HepG2 (cell line): ENCODE measurements around the gene NOXA1. TPM values are rescaled to one million over a fixed set of nuclear protein-coding genes. Genes with fewer than 3 reads are reported as not detected.

Experiments
- FOXJ3 ChIP-seq: sonication (generic); formaldehyde crosslinking; IDR thresholded peaks from 2 replicates; pipeline ENCODE4 v1.4.0; 2020; ENCODE audit warnings: missing genetic modification reagents, mild to moderate bottlenecking, borderline replicate concordance
- FOXP4 ChIP-seq: sonication (generic); formaldehyde crosslinking; IDR thresholded peaks from 2 replicates; pipeline ENCODE4 v1.4.0; 2020; ENCODE audit warnings: missing genetic modification reagents
- HMGXB4 ChIP-seq, 2 experiments: sonication (generic) in 1 of 2; formaldehyde crosslinking in 1 of 2; IDR thresholded peaks; 2 replicates each; pipeline versions ENCODE4 v1.4.0 to v1.6.1; 2018 to 2020; ENCODE audit warnings: missing genetic modification reagents in 2 of 2, borderline replicate concordance in 1 of 2, low read depth in 1 of 2, mild to moderate bottlenecking in 1 of 2, missing biosample characterization in 1 of 2
- HNF1A ChIP-seq, 2 experiments: sonication (generic) in 1 of 2; formaldehyde crosslinking in 1 of 2; IDR thresholded peaks; 2 replicates each; pipeline versions ENCODE4 v1.4.0 to v1.6.1; 2016 to 2020; ENCODE audit warnings: borderline replicate concordance in 1 of 2, low read depth in 1 of 2, mild to moderate bottlenecking in 1 of 2, missing genetic modification reagents in 1 of 2
- POLR2AphosphoS5 ChIP-seq: IDR thresholded peaks from 2 replicates; pipeline ENCODE4 v1.6.1; 2012; ENCODE audit warnings: low read depth, low read length
- ZBTB20 ChIP-seq: sonication (generic); formaldehyde crosslinking; IDR thresholded peaks from 2 replicates; pipeline ENCODE4 v1.8.1; 2023; ENCODE audit warnings: missing genetic modification reagents, low read depth, mild to moderate bottlenecking, borderline replicate concordance
- ZNF292 ChIP-seq: sonication (generic); formaldehyde crosslinking; IDR thresholded peaks from 2 replicates; pipeline ENCODE4 v1.8.1; 2022; ENCODE audit warnings: mild to moderate bottlenecking, low read depth, missing genetic modification reagents, borderline replicate concordance
- ZNF329 ChIP-seq: sonication (generic); formaldehyde crosslinking; IDR thresholded peaks from 2 replicates; pipeline ENCODE4 v1.9.0; 2021; ENCODE audit warnings: low read depth, mild to moderate bottlenecking, missing genetic modification reagents
- ZNF430 ChIP-seq: sonication (generic); formaldehyde crosslinking; IDR thresholded peaks from 2 replicates; pipeline ENCODE4 v1.9.0; 2021; ENCODE audit warnings: mild to moderate bottlenecking, missing genetic modification reagents
- ZNF597 ChIP-seq: sonication (generic); formaldehyde crosslinking; IDR thresholded peaks from 2 replicates; pipeline ENCODE4 v1.5.0; 2020; ENCODE audit warnings: missing genetic modification reagents
- ZNF687 ChIP-seq: sonication (generic); formaldehyde crosslinking; IDR thresholded peaks from 2 replicates; pipeline ENCODE4 v1.5.1; 2020; ENCODE audit warnings: mild to moderate bottlenecking, missing genetic modification reagents, moderate library complexity
- ZNF720 ChIP-seq: sonication (generic); formaldehyde crosslinking; IDR thresholded peaks from 2 replicates; pipeline ENCODE4 v1.4.0; 2020; ENCODE audit warnings: missing genetic modification reagents
- ZNF772 ChIP-seq: sonication (generic); formaldehyde crosslinking; IDR thresholded peaks from 2 replicates; pipeline ENCODE4 v1.5.0; 2020; ENCODE audit warnings: mild to moderate bottlenecking, missing genetic modification reagents
- polyA plus RNA-seq, 8 experiments: library from polyadenylated mRNA; depleted of rRNA in 3 of 8; stranded (reverse) in 7 of 8; unstranded in 1 of 8; fragments of >200 nt; fragmentation: Illumina TruSeq in 4 of 8; extraction: Trizol in 4 of 8; gene quantifications; 2 replicates each; pipeline versions ENCODE4 v1.2.1 to v1.2.3, GENCODE V29; 2011 to 2016; ENCODE audit warnings: low read depth in 4 of 8, missing spikeins in 1 of 8, mixed read lengths in 1 of 8; ENCODE audit not compliant: insufficient read depth in 1 of 8
- total RNA-seq, 5 experiments: library from RNA; depleted of rRNA; stranded (reverse); fragments of >200 nt; fragmentation: Illumina TruSeq; extraction: Trizol; gene quantifications; 2 replicates each; pipeline ENCODE4 v1.2.3, GENCODE V29; 2016; ENCODE audit warnings: low read depth in 1 of 5

NOXA1 gene
- total and polyA plus RNA-seq, 2 of the 13 experiments (the other 11 are each of a cell fraction or from before 2014, with no cell fraction given): 0.78 to 1.2 TPM

GRCh38 chr9:137452761-137453642 lies 29.8 kb downstream of the NOXA1 start (continued):
- TF ChIP-seq POLR2AphosphoS5 (peak; percentile 34; the same call in 1 of the 2 replicates), ZNF772 (CRISPR knock-in tag) (0 out of 2 replicates have a peak, but pooled peaks have one; percentile 13), FOXJ3 (CRISPR knock-in tag) (no peak), ZBTB20 (no peak), ZNF329 (CRISPR knock-in tag) (no peak), HMGXB4 (CRISPR knock-in tag; IDR thresholded peaks at IDR 0.05; ENCODE audit: borderline replicate concordance in 1 of 2, low read depth in 1 of 2) (no peak), ZNF292 (CRISPR knock-in tag) (no peak), ZNF430 (CRISPR knock-in tag) (no peak), ZNF687 (CRISPR knock-in tag) (no peak; the same call in 1 of the 2 replicates), ZNF597 (CRISPR knock-in tag) (no peak), ZNF720 (CRISPR knock-in tag) (no peak), FOXP4 (CRISPR knock-in tag) (no peak), HNF1A (IDR thresholded peaks at IDR 0.05; ENCODE audit: low read depth) (no peak), HNF1A (CRISPR knock-in tag; IDR thresholded peaks at IDR 0.05; ENCODE audit: borderline replicate concordance) (no peak)
